ENCODE measurements around the gene TNPO3. TPM values are rescaled to one million over a fixed set of nuclear protein-coding genes. Genes with fewer than 3 reads are reported as not detected.
"Not testable (repeated sequence)": the region's sequence is repeated elsewhere in the genome, so short reads cannot be mapped to it uniquely, and the experiment has no call there.

TNPO3 gene
- polyA plus RNA-seq, 10 donors, result 26.1 to 34.7 (median 29.1) TPM

GRCh38 chr7:128968624-128969023, 86.3 kb downstream of the TNPO3 start:
- no peak for DNase-seq

- no peak for DNase-seq
These were observed 91.6 kb downstream of the TNPO3 start for GRCh38 chr7:128963327-128963757.

- DNase-seq, result no peak
These were observed 92.0 kb downstream of the TNPO3 start for GRCh38 chr7:128962899-128963298.

- DNase-seq, result no peak
These were observed 93.8 kb downstream of the TNPO3 start for GRCh38 chr7:128961030-128961659.

- DNase-seq, result no peak
These were observed 95.6 kb downstream of the TNPO3 start for GRCh38 chr7:128959296-128959695.

- DNase-seq, result no peak
These were observed 98.9 kb downstream of the TNPO3 start for GRCh38 chr7:128955981-128956380.

GRCh38 chr7:128954830-128955802, 99.8 kb downstream of the TNPO3 start:
- DNase-seq, result peak; percentile 19 to 51 (median 51)

GRCh38 chr7:128954150-128954549, 100.8 kb downstream of the TNPO3 start:
- DNase-seq, result no peak

GRCh38 chr7:128951296-128951695, 103.6 kb downstream of the TNPO3 start:
- DNase-seq, result no peak

- DNase-seq, result no peak
These were observed 105.7 kb downstream of the TNPO3 start for GRCh38 chr7:128948976-128949760.

- no peak for DNase-seq
These were observed 106.5 kb downstream of the TNPO3 start for GRCh38 chr7:128948312-128948973.

- no peak for DNase-seq
These were observed 107.1 kb downstream of the TNPO3 start for GRCh38 chr7:128947854-128948253.

GRCh38 chr7:128946936-128947830, 107.7 kb downstream of the TNPO3 start:
- DNase-seq, result no peak

- no peak for DNase-seq
These were observed 109.1 kb downstream of the TNPO3 start for GRCh38 chr7:128945668-128946366.

GRCh38 chr7:128944487-128945236, 110.2 kb downstream of the TNPO3 start:
- no peak for DNase-seq

- DNase-seq, result not testable (repeated sequence)
These were observed 111.7 kb downstream of the TNPO3 start for GRCh38 chr7:128943251-128943650.

GRCh38 chr7:128941946-128942526, 112.9 kb downstream of the TNPO3 start:
- no peak for DNase-seq

- DNase-seq, result no peak
These were observed 113.5 kb downstream of the TNPO3 start for GRCh38 chr7:128941323-128941890.

Data from muscle of back (tissue), 11 donors.